Liver (tissue), 9 donors: ENCODE data around the gene DNAJC5G. TPM values are rescaled to one million over a fixed set of nuclear protein-coding genes. Genes with fewer than 3 reads are reported as not detected.

Experiments used
- DNase-seq: peaks from one replicate; pipeline ENCODE4 v3.0.0-alpha.2; 2017; ENCODE audit warnings: low spot score
- H3K27ac ChIP-seq, 2 donors: one replicate each; pipeline ENCODE4 v1.7.0; 2013; ENCODE audit warnings: inconsistent platforms in 2 of 2, low read length in 2 of 2, control low read depth in 1 of 2, low read depth in 1 of 2, mild to moderate bottlenecking in 1 of 2
- H3K27me3 ChIP-seq, 4 donors: one replicate each; pipeline versions ENCODE4 v1.6.1 to v1.7.0; 2013; ENCODE audit warnings: low read length in 3 of 4, inconsistent platforms in 1 of 4, mild to moderate bottlenecking in 1 of 4, moderate library complexity in 1 of 4; ENCODE audit not compliant: control insufficient read depth in 4 of 4, insufficient read depth in 4 of 4
- H3K36me3 ChIP-seq, 4 donors: one replicate each; pipeline versions ENCODE4 v1.6.1 to v1.7.0; 2013; ENCODE audit warnings: low read length in 3 of 4, mild to moderate bottlenecking in 3 of 4, low read depth in 1 of 4, moderate library complexity in 1 of 4; ENCODE audit not compliant: control insufficient read depth in 4 of 4, insufficient read depth in 3 of 4
- H3K4me1 ChIP-seq, 4 donors: one replicate each; pipeline versions ENCODE4 v1.6.1 to v1.7.0; 2013; ENCODE audit warnings: low read length in 3 of 4, mild to moderate bottlenecking in 3 of 4, moderate library complexity in 1 of 4; ENCODE audit not compliant: control insufficient read depth in 4 of 4, insufficient read depth in 4 of 4
- H3K4me3 ChIP-seq, 3 donors: one replicate each; pipeline versions ENCODE4 v1.6.1 to v1.7.0; 2013; ENCODE audit warnings: low read length in 3 of 3, control low read depth in 1 of 3, low read depth in 1 of 3, mild to moderate bottlenecking in 1 of 3
- H3K9ac ChIP-seq, 2 donors: one replicate each; pipeline ENCODE4 v1.7.0; 2013; ENCODE audit warnings: low read length in 2 of 2, mild to moderate bottlenecking in 2 of 2, moderate library complexity in 2 of 2, control low read depth in 1 of 2, low read depth in 1 of 2
- H3K9me3 ChIP-seq, 4 donors: one replicate each; pipeline versions ENCODE4 v1.6.1 to v1.7.0; 2013; ENCODE audit warnings: low read length in 3 of 4; ENCODE audit not compliant: control insufficient read depth in 4 of 4
- FOXA1 ChIP-seq: IDR thresholded peaks from 2 replicates; pipeline ENCODE4 v1.6.1; 2016; ENCODE audit warnings: antibody characterized with exemption
- FOXA2 ChIP-seq: IDR thresholded peaks from 2 replicates; pipeline ENCODE4 v1.6.1; 2016; ENCODE audit warnings: antibody characterized with exemption
- JUND ChIP-seq, 2 donors: IDR thresholded peaks; 2 replicates each; pipeline ENCODE4 v1.6.1; 2016; ENCODE audit warnings: antibody characterized with exemption in 2 of 2
- NR2F2 ChIP-seq: IDR thresholded peaks from 2 replicates; pipeline ENCODE4 v1.6.1; 2016; ENCODE audit warnings: antibody characterized with exemption
- RAD21 ChIP-seq, 2 donors: IDR thresholded peaks; 2 replicates each; pipeline ENCODE4 v1.6.1; 2016; ENCODE audit warnings: antibody characterized with exemption in 2 of 2, mild to moderate bottlenecking in 2 of 2
- RXRA ChIP-seq, 2 donors: IDR thresholded peaks; 2 replicates each; pipeline ENCODE4 v1.6.1; 2017 to 2018; ENCODE audit warnings: antibody characterized with exemption in 2 of 2, mild to moderate bottlenecking in 1 of 2
- SP1 ChIP-seq: IDR thresholded peaks from 2 replicates; pipeline ENCODE4 v1.6.1; 2018; ENCODE audit warnings: antibody characterized with exemption, mild to moderate bottlenecking
- TAF1 ChIP-seq: conservative IDR thresholded peaks from 2 replicates; pipeline ENCODE4 v1.6.1; 2016; ENCODE audit warnings: antibody characterized with exemption, mild to moderate bottlenecking
- YY1 ChIP-seq: IDR thresholded peaks from 2 replicates; pipeline ENCODE4 v1.6.1; 2016; ENCODE audit warnings: antibody characterized with exemption, mild to moderate bottlenecking
- WGBS: extraction: QIAGEN DNeasy Blood & Tissue Kit; methylation state at CpG from one replicate; pipeline ENCODE4 v1.1.7; 2013; 5-methylcytosine and 5-hydroxymethylcytosine counted together
- polyA plus RNA-seq, 2 donors: library from polyadenylated mRNA; stranded (reverse) in 1 of 2; unstranded in 1 of 2; fragments of 200-250 nt in 1 of 2; fragments of >200 nt in 1 of 2; fragmentation: Nextera tagmentation in 1 of 2; extraction: Ambion mirVana in 1 of 2; gene quantifications; one replicate each; pipeline versions ENCODE4 v1.2.1 to v1.2.3, GENCODE V29; 2013 to 2015
- total RNA-seq, 2 donors: library from RNA; depleted of rRNA; stranded (reverse); fragments of >200 nt; gene quantifications; one replicate each; pipeline ENCODE4 v1.2.3, GENCODE V29; 2014
- TF ChIP-seq, protein P1 (sequence below): IDR thresholded peaks from 2 replicates; pipeline ENCODE4 v1.6.1; 2016; ENCODE audit warnings: antibody characterized with exemption, mild to moderate bottlenecking
- TF ChIP-seq, protein P2 (sequence below): fragments of 150-350 bp; IDR thresholded peaks from 2 replicates; pipeline ENCODE4 v1.5.1; 2017; ENCODE audit warnings: improper control_type of control experiment, low read depth, low read length; ENCODE audit not compliant: missing input control
- TF ChIP-seq, protein P3 (sequence below): IDR thresholded peaks from 2 replicates; pipeline ENCODE4 v1.6.1; 2016; ENCODE audit warnings: antibody characterized with exemption
- TF ChIP-seq, protein P4 (sequence below): IDR thresholded peaks from 2 replicates; pipeline ENCODE4 v1.6.1; 2016; ENCODE audit warnings: antibody characterized with exemption
- TF ChIP-seq, protein P5 (sequence below): IDR thresholded peaks from 2 replicates; pipeline ENCODE4 v1.6.1; 2016; ENCODE audit warnings: antibody characterized with exemption
- donor health status: healthy.
- donor health status: healthy.
- donor health status: healthy.
- donor health status: healthy.
- donor health status: healthy.

DNAJC5G gene
- total and polyA plus RNA-seq, 4 donors, result not detected

DNA sequence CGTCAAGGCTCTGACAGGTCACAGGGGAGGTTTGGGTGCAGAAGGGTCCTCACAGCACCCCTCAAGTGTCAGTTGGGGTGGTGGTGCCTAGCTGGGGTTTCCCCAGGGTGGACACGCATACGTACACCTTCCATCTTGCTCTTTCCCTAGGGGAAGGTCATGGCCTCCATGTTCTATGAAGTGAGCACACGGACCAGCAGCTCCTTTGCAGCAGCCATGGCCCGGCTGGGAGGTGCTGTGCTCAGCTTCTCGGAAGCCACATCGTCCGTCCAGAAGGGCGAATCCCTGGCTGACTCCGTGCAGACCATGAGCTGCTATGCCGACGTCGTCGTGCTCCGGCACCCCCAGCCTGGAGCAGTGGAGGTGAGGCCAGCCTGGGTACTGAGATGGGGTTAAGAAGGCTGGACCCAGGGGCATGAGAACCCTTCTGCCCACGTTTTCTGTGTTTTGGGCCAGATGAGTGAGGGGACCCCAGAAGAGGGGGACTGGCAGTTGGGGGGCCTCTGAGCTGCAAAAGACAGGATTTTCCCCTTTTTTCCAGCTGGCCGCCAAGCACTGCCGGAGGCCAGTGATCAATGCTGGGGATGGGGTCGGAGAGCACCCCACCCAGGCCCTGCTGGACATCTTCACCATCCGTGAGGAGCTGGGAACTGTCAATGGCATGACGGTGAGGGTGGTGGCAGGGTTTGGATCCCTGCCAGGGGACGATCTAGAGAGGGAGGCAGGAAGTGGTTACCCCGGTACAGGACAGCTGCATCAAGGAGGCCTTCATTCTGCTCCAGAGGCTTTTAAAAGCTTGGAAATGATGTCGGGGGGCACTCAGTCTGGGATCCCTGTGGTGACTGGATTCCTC is 33.2 kb upstream of the DNAJC5G start:
- Histone ChIP-seq H3K36me3 (peaks cover 30 to 73% (median 57%) of the 10 kb centered on the region in 4 donors), H3K27me3 (no peaks in the 10 kb centered on the region), H3K9me3 (no peaks in the 10 kb centered on the region), H3K9ac (no peak overlapping the region), H3K4me3 (no peak overlapping the region), H3K27ac (no peak overlapping the region), H3K4me1 (no peaks in the 10 kb centered on the region)
- TF ChIP-seq, protein P1, sequence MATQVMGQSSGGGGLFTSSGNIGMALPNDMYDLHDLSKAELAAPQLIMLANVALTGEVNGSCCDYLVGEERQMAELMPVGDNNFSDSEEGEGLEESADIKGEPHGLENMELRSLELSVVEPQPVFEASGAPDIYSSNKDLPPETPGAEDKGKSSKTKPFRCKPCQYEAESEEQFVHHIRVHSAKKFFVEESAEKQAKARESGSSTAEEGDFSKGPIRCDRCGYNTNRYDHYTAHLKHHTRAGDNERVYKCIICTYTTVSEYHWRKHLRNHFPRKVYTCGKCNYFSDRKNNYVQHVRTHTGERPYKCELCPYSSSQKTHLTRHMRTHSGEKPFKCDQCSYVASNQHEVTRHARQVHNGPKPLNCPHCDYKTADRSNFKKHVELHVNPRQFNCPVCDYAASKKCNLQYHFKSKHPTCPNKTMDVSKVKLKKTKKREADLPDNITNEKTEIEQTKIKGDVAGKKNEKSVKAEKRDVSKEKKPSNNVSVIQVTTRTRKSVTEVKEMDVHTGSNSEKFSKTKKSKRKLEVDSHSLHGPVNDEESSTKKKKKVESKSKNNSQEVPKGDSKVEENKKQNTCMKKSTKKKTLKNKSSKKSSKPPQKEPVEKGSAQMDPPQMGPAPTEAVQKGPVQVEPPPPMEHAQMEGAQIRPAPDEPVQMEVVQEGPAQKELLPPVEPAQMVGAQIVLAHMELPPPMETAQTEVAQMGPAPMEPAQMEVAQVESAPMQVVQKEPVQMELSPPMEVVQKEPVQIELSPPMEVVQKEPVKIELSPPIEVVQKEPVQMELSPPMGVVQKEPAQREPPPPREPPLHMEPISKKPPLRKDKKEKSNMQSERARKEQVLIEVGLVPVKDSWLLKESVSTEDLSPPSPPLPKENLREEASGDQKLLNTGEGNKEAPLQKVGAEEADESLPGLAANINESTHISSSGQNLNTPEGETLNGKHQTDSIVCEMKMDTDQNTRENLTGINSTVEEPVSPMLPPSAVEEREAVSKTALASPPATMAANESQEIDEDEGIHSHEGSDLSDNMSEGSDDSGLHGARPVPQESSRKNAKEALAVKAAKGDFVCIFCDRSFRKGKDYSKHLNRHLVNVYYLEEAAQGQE, result no peak
- TF ChIP-seq TAF1 (no peak), FOXA1 (no peak), NR2F2 (no peak), RXRA (IDR thresholded peaks at IDR 0.05) (no peak)
- TF ChIP-seq, protein P2, sequence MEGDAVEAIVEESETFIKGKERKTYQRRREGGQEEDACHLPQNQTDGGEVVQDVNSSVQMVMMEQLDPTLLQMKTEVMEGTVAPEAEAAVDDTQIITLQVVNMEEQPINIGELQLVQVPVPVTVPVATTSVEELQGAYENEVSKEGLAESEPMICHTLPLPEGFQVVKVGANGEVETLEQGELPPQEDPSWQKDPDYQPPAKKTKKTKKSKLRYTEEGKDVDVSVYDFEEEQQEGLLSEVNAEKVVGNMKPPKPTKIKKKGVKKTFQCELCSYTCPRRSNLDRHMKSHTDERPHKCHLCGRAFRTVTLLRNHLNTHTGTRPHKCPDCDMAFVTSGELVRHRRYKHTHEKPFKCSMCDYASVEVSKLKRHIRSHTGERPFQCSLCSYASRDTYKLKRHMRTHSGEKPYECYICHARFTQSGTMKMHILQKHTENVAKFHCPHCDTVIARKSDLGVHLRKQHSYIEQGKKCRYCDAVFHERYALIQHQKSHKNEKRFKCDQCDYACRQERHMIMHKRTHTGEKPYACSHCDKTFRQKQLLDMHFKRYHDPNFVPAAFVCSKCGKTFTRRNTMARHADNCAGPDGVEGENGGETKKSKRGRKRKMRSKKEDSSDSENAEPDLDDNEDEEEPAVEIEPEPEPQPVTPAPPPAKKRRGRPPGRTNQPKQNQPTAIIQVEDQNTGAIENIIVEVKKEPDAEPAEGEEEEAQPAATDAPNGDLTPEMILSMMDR, result no peak
- TF ChIP-seq, protein P3, sequence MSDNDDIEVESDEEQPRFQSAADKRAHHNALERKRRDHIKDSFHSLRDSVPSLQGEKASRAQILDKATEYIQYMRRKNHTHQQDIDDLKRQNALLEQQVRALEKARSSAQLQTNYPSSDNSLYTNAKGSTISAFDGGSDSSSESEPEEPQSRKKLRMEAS, result no peak
- WGBS, result 90% methylated on average over 24 of the region's 24 CpGs
- DNase-seq, result no peak

DNA sequence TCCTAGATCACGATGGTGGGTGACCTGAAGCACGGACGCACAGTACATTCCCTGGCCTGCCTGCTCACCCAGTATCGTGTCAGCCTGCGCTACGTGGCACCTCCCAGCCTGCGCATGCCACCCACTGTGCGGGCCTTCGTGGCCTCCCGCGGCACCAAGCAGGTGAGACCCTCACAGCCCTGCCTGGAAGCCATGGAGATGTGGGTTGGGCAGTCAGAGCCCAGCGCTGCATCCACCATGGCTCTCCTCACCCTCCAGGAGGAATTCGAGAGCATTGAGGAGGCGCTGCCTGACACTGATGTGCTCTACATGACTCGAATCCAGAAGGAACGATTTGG is 32.6 kb upstream of the DNAJC5G start:
- 98% methylated on average over 16 of the region's 16 CpGs for WGBS
- no peak overlapping the region for H3K27ac ChIP-seq
- H3K9ac ChIP-seq, result no peak overlapping the region
- TF ChIP-seq FOXA2 (no peak), RAD21 (IDR thresholded peaks at IDR 0.05) (no peak), RXRA (IDR thresholded peaks at IDR 0.05) (no peak), TAF1 (no peak), YY1 (no peak), NR2F2 (no peak), SP1 (no peak), JUND (IDR thresholded peaks at IDR 0.05) (no peak)
- TF ChIP-seq, protein P3, result no peak
- TF ChIP-seq, protein P1, result no peak
- TF ChIP-seq, protein P4, sequence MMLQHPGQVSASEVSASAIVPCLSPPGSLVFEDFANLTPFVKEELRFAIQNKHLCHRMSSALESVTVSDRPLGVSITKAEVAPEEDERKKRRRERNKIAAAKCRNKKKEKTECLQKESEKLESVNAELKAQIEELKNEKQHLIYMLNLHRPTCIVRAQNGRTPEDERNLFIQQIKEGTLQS, result no peak
- TF ChIP-seq, protein P5, sequence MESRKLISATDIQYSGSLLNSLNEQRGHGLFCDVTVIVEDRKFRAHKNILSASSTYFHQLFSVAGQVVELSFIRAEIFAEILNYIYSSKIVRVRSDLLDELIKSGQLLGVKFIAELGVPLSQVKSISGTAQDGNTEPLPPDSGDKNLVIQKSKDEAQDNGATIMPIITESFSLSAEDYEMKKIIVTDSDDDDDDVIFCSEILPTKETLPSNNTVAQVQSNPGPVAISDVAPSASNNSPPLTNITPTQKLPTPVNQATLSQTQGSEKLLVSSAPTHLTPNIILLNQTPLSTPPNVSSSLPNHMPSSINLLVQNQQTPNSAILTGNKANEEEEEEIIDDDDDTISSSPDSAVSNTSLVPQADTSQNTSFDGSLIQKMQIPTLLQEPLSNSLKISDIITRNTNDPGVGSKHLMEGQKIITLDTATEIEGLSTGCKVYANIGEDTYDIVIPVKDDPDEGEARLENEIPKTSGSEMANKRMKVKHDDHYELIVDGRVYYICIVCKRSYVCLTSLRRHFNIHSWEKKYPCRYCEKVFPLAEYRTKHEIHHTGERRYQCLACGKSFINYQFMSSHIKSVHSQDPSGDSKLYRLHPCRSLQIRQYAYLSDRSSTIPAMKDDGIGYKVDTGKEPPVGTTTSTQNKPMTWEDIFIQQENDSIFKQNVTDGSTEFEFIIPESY, result no peak
- no peaks in the 10 kb centered on the region for H3K9me3 ChIP-seq
- peaks cover 27 to 67% (median 55%) of the 10 kb centered on the region in 4 donors for H3K36me3 ChIP-seq
- no peak overlapping the region for H3K4me3 ChIP-seq
- no peaks in the 10 kb centered on the region for H3K27me3 ChIP-seq
- H3K4me1 ChIP-seq, result no peaks in the 10 kb centered on the region
- no peak for DNase-seq
